ENCODE results near the gene C5orf46. TPM values are rescaled to one million over a fixed set of nuclear protein-coding genes. Genes with fewer than 3 reads are reported as not detected.

Gene C5orf46
- total RNA-seq, 1 experiment from 2014 or later: not detected

DNA sequence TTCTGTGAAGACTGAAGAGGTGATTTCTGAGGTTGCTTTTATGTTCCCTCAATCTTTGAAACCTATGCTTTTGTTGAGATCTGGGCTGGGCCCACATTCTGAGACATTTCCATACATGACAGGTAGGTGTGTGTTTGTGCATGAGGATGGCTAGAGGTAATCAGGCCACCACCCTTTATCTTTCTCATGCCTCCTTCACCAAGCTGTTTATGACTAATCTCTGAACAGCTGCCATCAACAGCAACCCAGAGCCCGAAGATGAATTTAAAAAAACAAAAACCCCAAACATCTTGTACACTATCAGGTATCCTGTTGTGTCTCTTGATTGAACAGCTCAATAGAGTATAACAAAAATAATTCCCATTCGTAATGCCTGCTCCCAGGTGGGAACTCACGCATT, 12.6 kb upstream of the C5orf46 start (continued):
- TF ChIP-seq, protein P1, sequence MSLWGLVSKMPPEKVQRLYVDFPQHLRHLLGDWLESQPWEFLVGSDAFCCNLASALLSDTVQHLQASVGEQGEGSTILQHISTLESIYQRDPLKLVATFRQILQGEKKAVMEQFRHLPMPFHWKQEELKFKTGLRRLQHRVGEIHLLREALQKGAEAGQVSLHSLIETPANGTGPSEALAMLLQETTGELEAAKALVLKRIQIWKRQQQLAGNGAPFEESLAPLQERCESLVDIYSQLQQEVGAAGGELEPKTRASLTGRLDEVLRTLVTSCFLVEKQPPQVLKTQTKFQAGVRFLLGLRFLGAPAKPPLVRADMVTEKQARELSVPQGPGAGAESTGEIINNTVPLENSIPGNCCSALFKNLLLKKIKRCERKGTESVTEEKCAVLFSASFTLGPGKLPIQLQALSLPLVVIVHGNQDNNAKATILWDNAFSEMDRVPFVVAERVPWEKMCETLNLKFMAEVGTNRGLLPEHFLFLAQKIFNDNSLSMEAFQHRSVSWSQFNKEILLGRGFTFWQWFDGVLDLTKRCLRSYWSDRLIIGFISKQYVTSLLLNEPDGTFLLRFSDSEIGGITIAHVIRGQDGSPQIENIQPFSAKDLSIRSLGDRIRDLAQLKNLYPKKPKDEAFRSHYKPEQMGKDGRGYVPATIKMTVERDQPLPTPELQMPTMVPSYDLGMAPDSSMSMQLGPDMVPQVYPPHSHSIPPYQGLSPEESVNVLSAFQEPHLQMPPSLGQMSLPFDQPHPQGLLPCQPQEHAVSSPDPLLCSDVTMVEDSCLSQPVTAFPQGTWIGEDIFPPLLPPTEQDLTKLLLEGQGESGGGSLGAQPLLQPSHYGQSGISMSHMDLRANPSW (CRISPR knock-in tag; conservative IDR thresholded peaks at IDR 0.05; ENCODE audit: low read depth): no peak
- TF ChIP-seq, protein P2, sequence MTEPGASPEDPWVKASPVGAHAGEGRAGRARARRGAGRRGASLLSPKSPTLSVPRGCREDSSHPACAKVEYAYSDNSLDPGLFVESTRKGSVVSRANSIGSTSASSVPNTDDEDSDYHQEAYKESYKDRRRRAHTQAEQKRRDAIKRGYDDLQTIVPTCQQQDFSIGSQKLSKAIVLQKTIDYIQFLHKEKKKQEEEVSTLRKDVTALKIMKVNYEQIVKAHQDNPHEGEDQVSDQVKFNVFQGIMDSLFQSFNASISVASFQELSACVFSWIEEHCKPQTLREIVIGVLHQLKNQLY (CRISPR knock-in tag; IDR thresholded peaks at IDR 0.05): no peak
- TF ChIP-seq ESRRA (CRISPR knock-in tag; IDR thresholded peaks at IDR 0.05; ENCODE audit: borderline replicate concordance): no peak
- TF ChIP-seq, protein P3, sequence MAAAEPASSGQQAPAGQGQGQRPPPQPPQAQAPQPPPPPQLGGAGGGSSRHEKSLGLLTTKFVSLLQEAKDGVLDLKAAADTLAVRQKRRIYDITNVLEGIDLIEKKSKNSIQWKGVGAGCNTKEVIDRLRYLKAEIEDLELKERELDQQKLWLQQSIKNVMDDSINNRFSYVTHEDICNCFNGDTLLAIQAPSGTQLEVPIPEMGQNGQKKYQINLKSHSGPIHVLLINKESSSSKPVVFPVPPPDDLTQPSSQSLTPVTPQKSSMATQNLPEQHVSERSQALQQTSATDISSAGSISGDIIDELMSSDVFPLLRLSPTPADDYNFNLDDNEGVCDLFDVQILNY (CRISPR knock-in tag; IDR thresholded peaks at IDR 0.05): no peak

DNA sequence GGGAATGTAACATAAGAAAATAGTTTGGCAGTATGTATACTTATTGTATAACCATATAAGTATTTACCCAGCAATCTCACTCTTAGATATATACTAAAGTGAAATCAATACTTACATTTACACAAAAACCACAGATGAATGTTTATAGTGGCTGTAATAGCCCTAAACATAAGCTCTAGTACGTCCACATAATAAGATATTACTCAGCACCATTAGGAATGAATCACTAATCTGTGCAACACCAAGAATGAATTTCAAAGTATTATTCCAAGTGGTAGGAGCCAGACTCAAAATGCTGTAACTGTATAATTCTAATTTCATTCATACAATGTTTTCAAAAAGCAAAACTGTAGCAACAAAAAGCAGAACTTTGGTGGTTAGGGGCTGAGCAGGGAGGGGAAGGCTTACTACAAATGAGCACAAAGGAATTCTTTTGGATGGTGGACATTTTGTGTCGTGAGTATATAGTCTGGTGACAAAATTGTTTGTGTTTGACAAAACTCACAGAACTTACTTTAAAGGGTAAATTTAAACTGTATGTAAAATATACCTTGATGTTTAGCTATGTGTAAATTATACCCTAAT, 11.9 kb upstream of the C5orf46 start:
- ChIA-PET POLR2A (no interaction called here), CTCF (no interaction called here)
- H3K27ac Mint-ChIP-seq: no peak overlapping the region
- H3K4me3 Mint-ChIP-seq: no peak overlapping the region
- no peaks in the 10 kb centered on the region for H3K4me1 Mint-ChIP-seq
- no peaks in the 10 kb centered on the region for H3K36me3 Mint-ChIP-seq
- ATAC-seq: no peak
- no peak for DNase-seq (ENCODE audit: low spot score)
- peaks cover 12% of the 10 kb centered on the region for H3K9me3 Mint-ChIP-seq
- H3K27me3 Mint-ChIP-seq (ENCODE audit: low read depth): peaks cover 2% of the 10 kb centered on the region; the same call in 1 of the 2 replicates
- no peak for TF ChIP-seq ZNF317 (CRISPR knock-in tag; IDR thresholded peaks at IDR 0.05; ENCODE audit: borderline replicate concordance, low read depth)
- TF ChIP-seq OVOL2 (CRISPR knock-in tag; IDR thresholded peaks at IDR 0.05; ENCODE audit: borderline replicate concordance): no peak
- TF ChIP-seq, protein P4, sequence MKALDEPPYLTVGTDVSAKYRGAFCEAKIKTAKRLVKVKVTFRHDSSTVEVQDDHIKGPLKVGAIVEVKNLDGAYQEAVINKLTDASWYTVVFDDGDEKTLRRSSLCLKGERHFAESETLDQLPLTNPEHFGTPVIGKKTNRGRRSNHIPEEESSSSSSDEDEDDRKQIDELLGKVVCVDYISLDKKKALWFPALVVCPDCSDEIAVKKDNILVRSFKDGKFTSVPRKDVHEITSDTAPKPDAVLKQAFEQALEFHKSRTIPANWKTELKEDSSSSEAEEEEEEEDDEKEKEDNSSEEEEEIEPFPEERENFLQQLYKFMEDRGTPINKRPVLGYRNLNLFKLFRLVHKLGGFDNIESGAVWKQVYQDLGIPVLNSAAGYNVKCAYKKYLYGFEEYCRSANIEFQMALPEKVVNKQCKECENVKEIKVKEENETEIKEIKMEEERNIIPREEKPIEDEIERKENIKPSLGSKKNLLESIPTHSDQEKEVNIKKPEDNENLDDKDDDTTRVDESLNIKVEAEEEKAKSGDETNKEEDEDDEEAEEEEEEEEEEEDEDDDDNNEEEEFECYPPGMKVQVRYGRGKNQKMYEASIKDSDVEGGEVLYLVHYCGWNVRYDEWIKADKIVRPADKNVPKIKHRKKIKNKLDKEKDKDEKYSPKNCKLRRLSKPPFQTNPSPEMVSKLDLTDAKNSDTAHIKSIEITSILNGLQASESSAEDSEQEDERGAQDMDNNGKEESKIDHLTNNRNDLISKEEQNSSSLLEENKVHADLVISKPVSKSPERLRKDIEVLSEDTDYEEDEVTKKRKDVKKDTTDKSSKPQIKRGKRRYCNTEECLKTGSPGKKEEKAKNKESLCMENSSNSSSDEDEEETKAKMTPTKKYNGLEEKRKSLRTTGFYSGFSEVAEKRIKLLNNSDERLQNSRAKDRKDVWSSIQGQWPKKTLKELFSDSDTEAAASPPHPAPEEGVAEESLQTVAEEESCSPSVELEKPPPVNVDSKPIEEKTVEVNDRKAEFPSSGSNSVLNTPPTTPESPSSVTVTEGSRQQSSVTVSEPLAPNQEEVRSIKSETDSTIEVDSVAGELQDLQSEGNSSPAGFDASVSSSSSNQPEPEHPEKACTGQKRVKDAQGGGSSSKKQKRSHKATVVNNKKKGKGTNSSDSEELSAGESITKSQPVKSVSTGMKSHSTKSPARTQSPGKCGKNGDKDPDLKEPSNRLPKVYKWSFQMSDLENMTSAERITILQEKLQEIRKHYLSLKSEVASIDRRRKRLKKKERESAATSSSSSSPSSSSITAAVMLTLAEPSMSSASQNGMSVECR (CRISPR knock-in tag; IDR thresholded peaks at IDR 0.05; ENCODE audit: borderline replicate concordance): no peak
- no peak for TF ChIP-seq SMAD3 (CRISPR knock-in tag; IDR thresholded peaks at IDR 0.05; ENCODE audit: borderline replicate concordance)
- TF ChIP-seq, protein P5, sequence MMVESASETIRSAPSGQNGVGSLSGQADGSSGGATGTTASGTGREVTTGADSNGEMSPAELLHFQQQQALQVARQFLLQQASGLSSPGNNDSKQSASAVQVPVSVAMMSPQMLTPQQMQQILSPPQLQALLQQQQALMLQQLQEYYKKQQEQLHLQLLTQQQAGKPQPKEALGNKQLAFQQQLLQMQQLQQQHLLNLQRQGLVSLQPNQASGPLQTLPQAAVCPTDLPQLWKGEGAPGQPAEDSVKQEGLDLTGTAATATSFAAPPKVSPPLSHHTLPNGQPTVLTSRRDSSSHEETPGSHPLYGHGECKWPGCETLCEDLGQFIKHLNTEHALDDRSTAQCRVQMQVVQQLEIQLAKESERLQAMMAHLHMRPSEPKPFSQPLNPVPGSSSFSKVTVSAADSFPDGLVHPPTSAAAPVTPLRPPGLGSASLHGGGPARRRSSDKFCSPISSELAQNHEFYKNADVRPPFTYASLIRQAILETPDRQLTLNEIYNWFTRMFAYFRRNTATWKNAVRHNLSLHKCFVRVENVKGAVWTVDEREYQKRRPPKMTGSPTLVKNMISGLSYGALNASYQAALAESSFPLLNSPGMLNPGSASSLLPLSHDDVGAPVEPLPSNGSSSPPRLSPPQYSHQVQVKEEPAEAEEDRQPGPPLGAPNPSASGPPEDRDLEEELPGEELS (CRISPR knock-in tag; IDR thresholded peaks at IDR 0.05): no peak
- no peak for TF ChIP-seq CBFB (CRISPR knock-in tag; IDR thresholded peaks at IDR 0.05; ENCODE audit: low read depth)
- no peak for TF ChIP-seq ZNF263 (CRISPR knock-in tag; IDR thresholded peaks at IDR 0.05; ENCODE audit: low read depth)
- TF ChIP-seq, protein P6, sequence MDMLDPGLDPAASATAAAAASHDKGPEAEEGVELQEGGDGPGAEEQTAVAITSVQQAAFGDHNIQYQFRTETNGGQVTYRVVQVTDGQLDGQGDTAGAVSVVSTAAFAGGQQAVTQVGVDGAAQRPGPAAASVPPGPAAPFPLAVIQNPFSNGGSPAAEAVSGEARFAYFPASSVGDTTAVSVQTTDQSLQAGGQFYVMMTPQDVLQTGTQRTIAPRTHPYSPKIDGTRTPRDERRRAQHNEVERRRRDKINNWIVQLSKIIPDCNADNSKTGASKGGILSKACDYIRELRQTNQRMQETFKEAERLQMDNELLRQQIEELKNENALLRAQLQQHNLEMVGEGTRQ (CRISPR knock-in tag; IDR thresholded peaks at IDR 0.05): no peak
- TF ChIP-seq, protein P7, sequence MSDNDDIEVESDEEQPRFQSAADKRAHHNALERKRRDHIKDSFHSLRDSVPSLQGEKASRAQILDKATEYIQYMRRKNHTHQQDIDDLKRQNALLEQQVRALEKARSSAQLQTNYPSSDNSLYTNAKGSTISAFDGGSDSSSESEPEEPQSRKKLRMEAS (CRISPR knock-in tag; IDR thresholded peaks at IDR 0.05): no peak
- TF ChIP-seq, protein P8, sequence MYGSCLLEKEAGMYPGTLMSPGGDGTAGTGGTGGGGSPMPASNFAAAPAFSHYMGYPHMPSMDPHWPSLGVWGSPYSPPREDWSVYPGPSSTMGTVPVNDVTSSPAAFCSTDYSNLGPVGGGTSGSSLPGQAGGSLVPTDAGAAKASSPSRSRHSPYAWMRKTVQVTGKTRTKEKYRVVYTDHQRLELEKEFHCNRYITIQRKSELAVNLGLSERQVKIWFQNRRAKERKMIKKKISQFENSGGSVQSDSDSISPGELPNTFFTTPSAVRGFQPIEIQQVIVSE (CRISPR knock-in tag; IDR thresholded peaks at IDR 0.05; ENCODE audit: borderline replicate concordance): no peak
- TF ChIP-seq, protein P9, sequence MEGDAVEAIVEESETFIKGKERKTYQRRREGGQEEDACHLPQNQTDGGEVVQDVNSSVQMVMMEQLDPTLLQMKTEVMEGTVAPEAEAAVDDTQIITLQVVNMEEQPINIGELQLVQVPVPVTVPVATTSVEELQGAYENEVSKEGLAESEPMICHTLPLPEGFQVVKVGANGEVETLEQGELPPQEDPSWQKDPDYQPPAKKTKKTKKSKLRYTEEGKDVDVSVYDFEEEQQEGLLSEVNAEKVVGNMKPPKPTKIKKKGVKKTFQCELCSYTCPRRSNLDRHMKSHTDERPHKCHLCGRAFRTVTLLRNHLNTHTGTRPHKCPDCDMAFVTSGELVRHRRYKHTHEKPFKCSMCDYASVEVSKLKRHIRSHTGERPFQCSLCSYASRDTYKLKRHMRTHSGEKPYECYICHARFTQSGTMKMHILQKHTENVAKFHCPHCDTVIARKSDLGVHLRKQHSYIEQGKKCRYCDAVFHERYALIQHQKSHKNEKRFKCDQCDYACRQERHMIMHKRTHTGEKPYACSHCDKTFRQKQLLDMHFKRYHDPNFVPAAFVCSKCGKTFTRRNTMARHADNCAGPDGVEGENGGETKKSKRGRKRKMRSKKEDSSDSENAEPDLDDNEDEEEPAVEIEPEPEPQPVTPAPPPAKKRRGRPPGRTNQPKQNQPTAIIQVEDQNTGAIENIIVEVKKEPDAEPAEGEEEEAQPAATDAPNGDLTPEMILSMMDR (IDR thresholded peaks at IDR 0.05): no peak
- TF ChIP-seq ZNF219 (CRISPR knock-in tag; IDR thresholded peaks at IDR 0.05; ENCODE audit: borderline replicate concordance): no peak
- TF ChIP-seq SMAD4 (CRISPR knock-in tag; IDR thresholded peaks at IDR 0.05): no peak

Data from WTC11 (cell line).